ENCODE data around the gene NUTM1. TPM values are rescaled to one million over a fixed set of nuclear protein-coding genes. Genes with fewer than 3 reads are reported as not detected.
A peak's percentile ranks its signal among the peaks of the same experiment; 100 is the strongest.
"Not testable (repeated sequence)": the region's sequence is repeated elsewhere in the genome, so short reads cannot be mapped to it uniquely, and the experiment has no call there.

Gene NUTM1
- total RNA-seq, 2 donors from 2014 or later: not detected

DNA sequence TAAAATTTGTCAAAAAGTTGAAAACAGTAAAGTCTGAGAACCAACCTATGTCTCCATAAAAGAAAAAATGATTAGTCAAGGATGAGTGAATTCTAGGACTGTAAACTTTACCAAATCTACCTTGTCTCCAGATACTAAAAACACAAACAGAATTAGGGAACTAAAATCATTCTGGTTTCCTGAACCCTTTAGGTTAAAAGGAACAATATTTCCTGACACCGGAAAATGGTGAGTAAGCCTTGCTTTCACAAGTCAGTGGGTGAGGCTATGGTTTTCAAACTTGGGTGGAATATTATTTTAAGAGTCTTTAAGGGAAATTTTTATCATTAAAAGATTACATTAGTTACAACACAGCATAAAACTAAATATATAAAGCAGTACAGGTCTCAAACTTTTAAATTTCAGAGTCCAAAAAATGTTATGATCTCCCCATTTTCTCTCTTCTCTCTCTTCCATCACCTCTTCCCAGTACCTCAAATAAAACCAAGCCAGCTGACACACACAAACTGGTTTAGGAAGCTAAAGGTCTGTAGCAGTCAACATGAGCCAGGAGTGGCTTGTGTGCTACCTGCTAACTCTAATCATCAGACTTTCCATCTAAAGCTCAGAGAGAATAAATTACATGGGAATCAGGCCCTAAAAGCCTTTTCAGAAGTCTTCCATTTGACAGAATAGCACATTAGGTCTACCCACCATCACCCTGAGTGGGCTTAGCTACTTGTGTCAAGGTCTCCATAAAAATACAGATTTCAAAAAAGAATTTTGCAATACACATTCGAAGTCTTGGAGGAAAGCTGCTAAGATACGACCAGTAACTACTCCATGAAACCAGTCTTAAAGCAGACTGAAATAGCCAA lies 7.7 kb upstream of the NUTM1 start:
- ATAC-seq (no peak), DNase-seq (no peak)
- intact Hi-C loops (cut with DNase I, micrococcal nuclease): no loop called here

DNA sequence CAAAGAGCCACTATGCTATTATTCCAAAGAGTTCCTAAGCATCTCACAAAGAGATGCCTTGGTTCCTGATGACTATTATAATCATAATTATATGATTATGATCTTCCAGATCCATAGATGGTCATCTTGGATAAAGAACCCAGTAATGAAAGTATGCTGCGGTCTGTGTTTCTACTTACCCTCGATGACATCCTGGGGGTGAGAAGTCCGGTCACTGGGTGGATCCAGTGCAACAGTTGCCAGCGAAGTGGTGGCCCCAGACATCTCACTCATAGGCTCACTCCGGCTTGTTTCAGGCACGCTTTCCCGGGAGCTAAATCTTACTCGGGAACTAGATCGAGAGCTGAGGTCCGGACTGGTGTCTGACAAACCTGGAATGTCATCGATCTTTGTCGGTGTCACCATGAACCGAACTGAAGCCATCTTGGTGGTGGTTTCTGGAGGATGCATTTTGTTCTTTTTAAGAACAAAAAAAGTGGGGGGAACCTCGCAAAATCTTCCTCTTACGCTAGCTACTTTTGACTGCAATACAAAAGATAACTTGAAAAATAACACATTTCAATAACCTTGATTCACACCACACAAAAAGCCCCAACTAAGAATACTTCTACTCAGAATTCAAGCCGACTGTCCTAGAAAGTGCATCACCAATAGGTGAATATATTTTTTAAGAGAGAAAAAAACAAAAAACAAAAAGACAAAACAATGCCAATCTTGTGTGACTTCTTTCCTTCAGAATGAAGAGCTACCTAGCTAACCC lies 6.7 kb upstream of the NUTM1 start:
- intact Hi-C loops (cut with DNase I, micrococcal nuclease): no loop called here
- ATAC-seq: no peak
- no peak for DNase-seq

DNA sequence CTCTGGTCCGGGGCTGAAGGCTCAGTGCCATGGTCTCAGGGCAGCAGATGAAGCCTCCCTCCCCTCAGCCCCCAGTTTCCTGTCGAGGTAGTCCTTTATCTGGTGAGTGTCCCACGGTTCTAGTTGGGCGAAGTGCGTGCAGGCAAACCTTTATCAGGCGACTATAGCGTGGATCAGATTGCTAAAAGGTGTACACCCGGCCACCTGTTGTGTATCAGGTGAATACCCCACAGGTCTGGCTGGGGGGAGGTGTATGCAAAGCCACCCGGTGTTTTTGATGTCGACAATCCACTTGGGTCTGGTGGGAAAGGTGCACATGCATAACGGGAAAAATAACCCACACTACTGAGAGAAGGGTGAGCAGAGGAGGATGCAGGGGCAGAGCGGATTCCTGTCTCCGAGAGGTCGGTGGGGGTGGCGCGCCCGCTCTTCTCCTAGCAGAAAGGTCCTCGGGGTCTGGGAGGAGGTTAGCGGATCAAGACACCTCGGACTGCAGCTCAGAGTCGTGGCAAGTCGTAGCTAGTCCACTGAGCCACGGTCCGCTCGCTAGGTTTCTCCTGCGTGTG lies 6.0 kb upstream of the NUTM1 start:
- DNase-seq (peak in 1 of 2 donors; percentile 27), ATAC-seq (peak; percentile 21)
- intact Hi-C loops (cut with DNase I, micrococcal nuclease): no loop called here

DNA sequence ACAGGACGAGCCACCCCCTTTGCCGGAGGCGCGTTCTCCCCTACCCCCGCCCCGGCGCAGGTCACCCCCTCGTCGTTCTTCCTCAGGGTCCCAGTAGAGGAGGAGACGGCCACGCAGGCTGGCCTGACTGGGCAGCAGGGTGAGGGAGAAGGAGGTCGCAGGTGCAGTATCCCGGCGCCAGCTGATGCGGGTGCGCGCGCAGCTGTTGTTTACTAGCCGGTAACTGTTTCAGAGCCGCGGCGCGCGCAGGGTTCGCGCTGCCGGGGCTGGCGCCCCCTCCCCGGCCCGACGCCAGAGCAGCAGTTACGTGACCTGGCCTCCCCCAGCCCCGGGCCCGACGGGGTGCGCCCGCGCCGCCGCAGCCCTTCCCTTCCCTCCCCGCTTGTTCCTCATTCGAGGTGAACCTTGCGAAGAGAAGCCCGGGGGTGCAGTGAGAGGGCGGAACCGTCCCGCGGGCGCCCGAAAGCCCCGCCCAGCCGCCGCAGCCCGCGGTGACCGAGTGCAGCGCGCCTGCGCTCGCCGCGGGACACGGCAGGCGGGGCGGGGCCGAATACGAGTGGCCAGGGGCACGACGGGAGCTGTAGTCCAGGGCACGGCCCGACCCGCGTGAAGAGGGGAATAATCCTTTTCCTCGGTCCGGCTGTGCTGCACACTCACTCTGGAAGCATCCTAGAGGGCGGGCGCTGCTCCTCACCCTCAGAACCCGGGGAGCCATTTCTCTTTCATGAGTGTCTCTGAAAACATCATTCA lies 5.4 kb upstream of the NUTM1 start, which contains the start of gene SLC12A6:
TSS of gene SLC12A6 (minus strand) at position 225 of the 750 bp plus-strand sequence. CDS start 1,101 bp downstream, outside the sequence.
- intact Hi-C loops (cut with DNase I, micrococcal nuclease): no loop called here
- ATAC-seq (peak; percentile 96), DNase-seq (peak; percentile 88 to 95)

DNA sequence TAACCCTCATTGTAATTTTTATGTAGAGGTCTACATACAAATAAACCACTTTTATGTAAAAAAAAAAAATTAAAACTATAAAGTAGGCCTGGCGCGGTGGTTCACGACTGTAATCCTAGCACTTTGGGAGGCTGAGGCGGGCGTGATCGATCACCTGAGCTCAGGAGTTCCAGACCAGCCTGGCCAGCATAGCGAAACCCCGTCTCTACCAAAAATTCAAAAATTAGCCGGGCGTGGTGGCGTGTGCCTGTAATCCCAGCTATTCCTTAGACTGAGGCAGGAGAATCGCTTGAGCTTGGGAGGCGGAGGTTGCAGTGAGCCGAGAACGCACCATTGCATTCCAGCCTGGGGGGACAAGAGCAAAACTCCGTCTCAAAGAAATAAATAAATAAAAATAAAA lies 4.8 kb upstream of the NUTM1 start:
- ATAC-seq (no peak), DNase-seq (no peak)
- intact Hi-C loops (cut with DNase I, micrococcal nuclease): no loop called here

DNA sequence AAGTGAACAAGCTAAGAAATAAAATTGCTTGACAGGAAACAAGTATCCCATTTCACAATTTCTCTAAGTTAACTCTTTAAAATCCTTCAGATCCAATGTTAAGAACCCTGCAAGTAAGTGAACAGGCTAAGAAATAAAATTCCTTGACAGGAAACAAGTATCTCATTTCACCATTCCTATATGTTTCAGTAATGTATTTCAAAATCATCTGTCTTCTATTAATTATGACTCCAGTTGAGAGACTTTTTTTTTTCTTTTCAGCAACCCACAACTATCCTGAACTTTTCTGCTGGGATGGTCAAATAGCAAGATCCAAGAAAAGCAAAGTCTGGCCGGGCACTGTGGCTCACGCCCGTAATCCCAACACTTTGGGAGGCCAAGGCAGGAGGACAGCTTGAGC lies 3.2 kb upstream of the NUTM1 start:
- ATAC-seq (no peak), DNase-seq (no peak)
- intact Hi-C loops (cut with DNase I, micrococcal nuclease): no loop called here

DNA sequence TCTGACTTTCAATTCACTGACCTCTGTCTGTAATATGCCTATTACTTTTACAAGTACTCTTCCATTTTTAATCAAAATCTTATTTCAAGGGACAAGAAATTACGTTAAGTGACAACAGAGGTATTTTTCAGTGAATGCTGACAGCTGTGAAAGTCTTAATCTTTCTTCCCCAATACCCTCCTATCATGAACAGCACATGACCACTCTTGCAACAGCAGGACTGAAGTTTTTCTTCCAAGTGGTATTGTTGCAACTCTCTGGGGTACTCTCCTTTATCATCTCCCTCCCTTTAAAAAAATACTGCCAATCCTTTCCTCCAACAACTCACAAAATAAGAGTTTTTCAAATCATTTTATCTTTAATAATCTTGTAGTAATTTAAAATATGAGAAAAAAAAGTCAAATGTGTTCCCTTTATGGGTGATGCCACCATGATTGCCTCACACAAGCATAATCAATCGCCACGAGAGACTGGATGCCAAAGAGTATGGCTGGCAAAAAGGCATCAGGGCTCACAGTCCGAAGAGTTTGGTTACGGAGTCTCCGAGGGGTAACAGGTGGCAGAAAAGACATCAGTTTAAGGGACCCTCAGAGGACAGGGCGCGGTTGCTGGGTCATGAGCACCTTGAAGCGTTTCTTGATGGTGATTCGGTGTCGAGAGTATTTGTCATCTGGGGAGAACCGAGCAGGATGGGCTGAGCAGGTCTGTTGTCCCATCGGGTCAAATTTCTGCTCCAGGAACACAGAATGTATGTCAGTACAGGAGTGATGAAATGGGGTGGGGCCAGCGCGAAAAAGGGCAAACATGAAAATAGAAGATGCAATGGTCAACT lies 1.5 kb upstream of the NUTM1 start:
- intact Hi-C loops (cut with DNase I, micrococcal nuclease): no loop called here
- ATAC-seq (no peak), DNase-seq (no peak)

DNA sequence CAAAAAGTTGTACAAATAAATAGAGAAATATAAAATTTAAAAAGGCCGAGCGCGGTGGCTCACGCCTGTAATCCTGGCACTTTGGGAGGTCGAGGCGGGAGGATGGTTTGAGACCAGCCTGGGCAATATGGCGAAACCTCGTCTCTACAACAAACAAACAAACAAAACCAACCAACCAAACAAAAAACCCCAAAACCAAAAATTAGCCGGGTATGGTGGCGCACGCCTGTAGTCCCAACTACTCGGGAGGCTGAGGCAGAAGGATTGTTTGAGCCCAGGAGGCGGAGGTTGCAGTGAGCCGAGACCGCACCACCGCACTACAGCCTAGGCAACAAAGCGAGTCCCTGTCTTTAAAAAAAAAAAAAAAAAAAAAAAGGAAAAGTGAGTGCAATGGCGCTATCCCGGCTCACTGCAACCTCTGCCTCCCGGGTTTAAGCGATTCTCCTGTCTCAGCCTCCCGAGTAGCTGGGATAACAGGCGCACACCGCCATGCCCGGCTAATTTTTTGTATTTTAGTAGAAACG lies 840 bp upstream of the NUTM1 start:
- intact Hi-C loops (cut with DNase I, micrococcal nuclease); DNase-seq: not testable (repeated sequence)
- ATAC-seq: peak; percentile 22

DNA sequence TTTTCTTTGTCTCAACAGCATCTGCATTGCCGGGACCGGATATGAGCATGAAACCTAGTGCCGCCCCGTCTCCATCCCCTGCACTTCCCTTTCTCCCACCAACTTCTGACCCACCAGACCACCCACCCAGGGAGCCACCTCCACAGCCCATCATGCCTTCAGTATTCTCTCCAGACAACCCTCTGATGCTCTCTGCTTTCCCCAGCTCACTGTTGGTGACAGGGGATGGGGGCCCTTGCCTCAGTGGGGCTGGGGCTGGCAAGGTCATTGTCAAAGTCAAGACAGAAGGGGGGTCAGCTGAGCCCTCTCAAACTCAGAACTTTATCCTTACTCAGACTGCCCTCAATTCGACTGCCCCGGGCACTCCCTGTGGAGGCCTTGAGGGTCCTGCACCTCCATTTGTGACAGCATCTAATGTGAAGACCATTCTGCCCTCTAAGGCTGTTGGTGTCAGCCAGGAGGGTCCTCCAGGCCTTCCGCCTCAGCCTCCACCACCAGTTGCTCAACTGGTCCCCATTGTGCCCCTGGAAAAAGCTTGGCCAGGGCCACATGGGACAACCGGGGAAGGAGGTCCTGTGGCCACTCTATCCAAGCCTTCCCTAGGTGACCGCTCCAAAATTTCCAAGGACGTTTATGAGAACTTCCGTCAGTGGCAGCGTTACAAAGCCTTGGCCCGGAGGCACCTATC lies 5.0 kb downstream of the NUTM1 start:
- DNase-seq: no peak
- no peak for ATAC-seq
- intact Hi-C loops (cut with DNase I, micrococcal nuclease): no loop called here

DNA sequence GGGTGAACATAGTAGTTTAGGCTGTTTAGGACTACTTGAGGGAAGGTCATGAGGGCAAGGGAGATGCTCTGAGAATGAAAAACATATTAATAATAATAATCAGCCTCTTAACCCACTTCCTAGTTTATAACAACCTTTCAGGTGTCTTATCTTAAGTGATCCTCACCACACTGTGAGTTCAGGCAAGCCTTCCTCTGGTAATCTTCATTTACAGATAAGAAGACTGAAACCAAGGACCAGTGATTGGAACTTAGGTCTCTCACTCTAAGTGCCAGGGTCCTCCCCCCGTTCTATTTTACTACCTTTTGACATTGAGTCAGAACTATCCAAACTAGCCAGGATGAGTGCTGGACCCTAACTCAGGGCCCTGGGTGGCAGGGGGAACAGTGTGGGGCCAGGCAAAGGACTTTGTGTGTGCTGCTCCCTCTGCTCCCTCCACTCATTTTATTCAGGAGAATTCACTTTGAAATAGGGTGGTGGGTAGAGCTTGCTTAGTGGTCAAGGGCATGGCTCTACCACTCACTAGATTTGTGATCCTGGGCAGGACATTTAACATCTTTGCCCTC lies 5.7 kb downstream of the NUTM1 start:
- ATAC-seq: peak; percentile 11
- intact Hi-C loops (cut with DNase I, micrococcal nuclease): no loop called here
- DNase-seq: no peak

DNA sequence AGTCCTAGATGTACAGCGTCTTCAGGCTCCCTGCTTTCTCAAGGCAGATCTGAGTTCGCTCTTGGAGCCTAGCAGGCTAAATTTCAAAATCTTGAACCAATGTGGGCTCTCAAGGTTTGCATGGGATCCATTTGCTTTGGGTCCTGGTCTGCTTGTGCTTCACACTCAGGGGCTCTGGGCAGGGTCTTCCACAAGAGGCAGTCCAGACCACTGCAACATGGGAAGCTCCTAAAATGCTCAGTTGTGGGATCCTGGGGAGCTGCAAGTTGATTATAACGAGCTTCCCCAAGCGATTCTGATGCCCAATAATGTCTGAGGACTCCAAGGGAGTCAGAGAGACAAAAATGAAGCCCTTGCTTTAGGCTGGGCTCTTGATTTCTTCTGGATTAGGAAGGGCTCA lies 6.7 kb downstream of the NUTM1 start:
- intact Hi-C loops (cut with DNase I, micrococcal nuclease): no loop called here
- ATAC-seq (no peak), DNase-seq (no peak)

DNA sequence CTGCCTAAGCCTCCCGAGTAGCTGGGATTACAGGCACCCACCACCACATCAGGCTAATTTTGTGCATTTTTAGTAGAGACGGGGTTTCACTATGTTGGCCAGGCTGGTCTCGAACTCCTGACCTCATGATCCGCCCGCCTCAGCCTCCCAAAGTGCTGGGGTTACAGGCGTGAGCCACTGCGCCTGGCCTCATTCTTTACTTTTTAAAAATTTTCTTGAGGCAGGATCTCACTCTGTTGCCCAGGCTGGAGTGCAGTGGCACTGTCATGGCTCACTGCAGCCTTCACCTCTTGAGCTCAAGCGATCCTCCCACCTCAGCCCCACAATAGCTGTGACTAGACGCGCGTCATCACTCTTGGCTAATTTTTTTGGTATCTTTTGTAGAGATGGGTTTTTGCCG lies 9.9 kb downstream of the NUTM1 start:
- ATAC-seq; intact Hi-C loops (cut with DNase I, micrococcal nuclease); DNase-seq: not testable (repeated sequence)

DNA sequence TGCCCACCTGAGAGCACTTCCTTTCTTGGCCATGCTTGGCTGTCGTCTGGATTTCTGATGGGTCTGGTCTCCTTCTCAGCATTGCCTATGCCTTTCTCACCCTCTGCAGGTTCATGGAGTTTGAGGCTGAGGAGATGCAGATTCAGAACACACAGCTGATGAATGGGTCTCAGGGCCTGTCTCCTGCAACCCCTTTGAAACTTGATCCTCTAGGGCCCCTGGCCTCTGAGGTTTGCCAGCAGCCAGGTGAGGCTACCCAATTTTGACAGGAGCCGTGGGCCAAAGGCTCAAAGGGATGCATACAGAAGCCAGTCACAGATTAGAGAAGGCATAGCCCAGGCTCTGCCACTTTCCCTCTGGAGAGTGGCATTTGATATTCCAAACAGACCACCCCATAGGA lies 10.5 kb downstream of the NUTM1 start:
- intact Hi-C loops (cut with DNase I, micrococcal nuclease): no loop called here
- DNase-seq (no peak), ATAC-seq (no peak)

DNA sequence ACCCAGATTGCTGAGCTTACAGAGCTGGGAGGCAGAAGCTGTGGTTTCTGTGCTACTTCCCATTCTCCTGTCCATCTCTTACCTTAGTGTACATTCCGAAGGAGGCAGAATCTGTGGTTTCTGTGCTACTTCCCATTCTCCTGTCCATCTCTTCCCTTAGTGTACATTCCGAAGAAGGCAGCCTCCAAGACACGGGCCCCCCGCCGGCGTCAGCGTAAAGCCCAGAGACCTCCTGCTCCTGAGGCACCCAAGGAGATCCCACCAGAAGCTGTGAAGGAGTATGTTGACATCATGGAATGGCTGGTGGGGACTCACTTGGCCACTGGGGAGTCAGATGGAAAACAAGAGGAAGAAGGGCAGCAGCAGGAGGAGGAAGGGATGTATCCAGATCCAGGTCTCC lies 11.2 kb downstream of the NUTM1 start:
- intact Hi-C loops (cut with DNase I, micrococcal nuclease): no loop called here

DNA sequence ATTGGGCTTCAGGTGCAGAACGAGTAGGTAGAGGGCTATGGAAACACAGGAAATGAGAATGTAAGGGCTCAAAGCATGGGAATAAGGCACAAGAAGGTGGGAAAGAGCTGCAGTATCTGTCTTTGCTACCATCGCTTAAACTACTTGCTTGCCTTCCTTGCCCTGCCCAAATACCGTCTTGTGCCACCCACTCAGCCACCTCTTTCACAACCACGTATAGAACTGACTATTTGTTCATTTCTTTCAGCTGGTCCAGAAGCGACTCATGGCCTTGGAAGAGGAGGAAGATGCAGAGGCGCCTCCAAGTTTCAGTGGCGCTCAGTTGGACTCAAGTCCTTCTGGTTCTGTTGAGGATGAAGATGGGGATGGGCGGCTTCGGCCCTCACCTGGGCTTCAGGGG lies 12.1 kb downstream of the NUTM1 start:
- ATAC-seq: no peak
- no peak for DNase-seq
- intact Hi-C loops (cut with DNase I, micrococcal nuclease): no loop called here

More for the DNA sequence above, 11.2 kb downstream of the NUTM1 start:
- no peak for DNase-seq
- ATAC-seq: no peak

DNA sequence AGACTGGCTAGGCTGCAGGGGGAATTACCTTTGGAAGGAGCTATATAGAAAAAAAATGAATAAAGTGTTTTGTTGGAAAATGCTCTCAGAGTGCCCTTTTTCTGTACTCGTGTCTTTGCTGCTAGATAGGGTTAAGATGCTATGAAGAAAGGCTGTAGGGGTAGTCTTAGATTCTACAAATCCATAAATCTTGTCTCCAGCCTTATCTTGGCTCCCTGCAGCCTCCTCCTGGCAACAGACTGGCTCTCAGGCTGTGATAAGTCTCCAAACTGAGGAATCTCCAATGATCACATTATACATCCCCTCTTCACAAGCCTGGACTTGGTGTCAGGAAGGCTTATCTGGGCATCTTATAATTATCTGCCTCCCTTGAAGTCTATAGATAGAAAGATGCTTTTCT lies 14.5 kb downstream of the NUTM1 start:
- intact Hi-C loops (cut with DNase I, micrococcal nuclease): no loop called here
- DNase-seq (no peak), ATAC-seq (no peak)

DNA sequence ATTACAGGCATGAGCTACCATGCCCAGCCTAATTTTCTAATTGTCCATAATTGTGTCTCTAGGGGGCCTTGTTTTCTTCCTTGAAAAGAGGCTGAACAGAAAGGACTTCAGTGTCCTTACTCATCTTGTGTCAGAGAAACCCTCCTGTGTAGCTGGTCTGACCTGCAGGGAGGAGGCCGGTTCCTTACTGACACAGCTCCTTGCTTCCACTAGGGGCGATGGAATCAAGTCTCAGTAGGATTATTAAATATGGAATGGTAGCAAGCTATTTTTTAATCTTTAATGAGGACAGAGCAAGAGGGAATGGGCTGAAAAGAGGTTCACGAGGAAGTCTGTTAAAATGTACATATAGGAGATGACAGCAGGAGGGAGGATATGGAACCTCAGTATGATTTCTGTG lies 15.3 kb downstream of the NUTM1 start:
- intact Hi-C loops (cut with DNase I, micrococcal nuclease): no loop called here
- DNase-seq (no peak), ATAC-seq (no peak)

Measured in left colon (tissue), 2 donors.